ENCODE data around the gene MFAP3L. TPM values are rescaled to one million over a fixed set of nuclear protein-coding genes. Genes with fewer than 3 reads are reported as not detected.

The MFAP3L gene
- total RNA-seq, 4 donors from 2014 or later: 5.5 to 9.3 (median 8.3) TPM

GRCh38 chr4:170058826-170059225 is 32.6 kb upstream of the MFAP3L start:
- 40 to 70% methylated on average over 2 of the region's 2 CpGs for WGBS, 2 donors (ENCODE audit: low coverage in 1 of 2)
- no peaks in the 10 kb centered on the region for H3K27me3 ChIP-seq
- H3K4me1 ChIP-seq: no peaks in the 10 kb centered on the region
- peaks cover 0 to 43% of the 10 kb centered on the region in 2 donors for H3K36me3 ChIP-seq
- no peak overlapping the region for H3K4me3 ChIP-seq
- H3K9me3 ChIP-seq: no peaks in the 10 kb centered on the region
- ATAC-seq: no peak
- TF ChIP-seq POLR2AphosphoS5 (IDR thresholded peaks at IDR 0.05) (no peak), EP300 (IDR thresholded peaks at IDR 0.05) (no peak), CTCF (IDR thresholded peaks at IDR 0.05) (no peak), POLR2A (IDR thresholded peaks at IDR 0.05) (no peak)
- no peak overlapping the region for H3K27ac ChIP-seq

GRCh38 chr4:170057866-170058265 is 31.7 kb upstream of the MFAP3L start:
- Histone ChIP-seq H3K27me3 (no peaks in the 10 kb centered on the region), H3K36me3 (peaks cover 0 to 33% of the 10 kb centered on the region in 2 donors), H3K9me3 (no peaks in the 10 kb centered on the region), H3K4me1 (no peaks in the 10 kb centered on the region), H3K4me3 (no peak overlapping the region), H3K27ac (no peak overlapping the region)
- ATAC-seq: no peak
- no peak for TF ChIP-seq POLR2AphosphoS5 (IDR thresholded peaks at IDR 0.05)
- no peak for TF ChIP-seq POLR2A (IDR thresholded peaks at IDR 0.05)
- no peak for TF ChIP-seq CTCF (IDR thresholded peaks at IDR 0.05)
- no peak for TF ChIP-seq EP300 (IDR thresholded peaks at IDR 0.05)
- whole genome bisulfite sequencing, 2 donors (ENCODE audit: low coverage in 1 of 2): 40 to 61% methylated on average over 4 of the region's 4 CpGs

GRCh38 chr4:170052919-170053318 is 26.7 kb upstream of the MFAP3L start:
- WGBS, 2 donors (ENCODE audit: low coverage in 1 of 2): 75 to 77% methylated on average over 5 of the region's 5 CpGs
- no peak for ATAC-seq
- no peaks in the 10 kb centered on the region for H3K9me3 ChIP-seq
- no peak overlapping the region for H3K4me3 ChIP-seq
- no peak overlapping the region for H3K27ac ChIP-seq
- peaks cover 0 to under 1% of the 10 kb centered on the region in 2 donors for H3K36me3 ChIP-seq
- no peaks in the 10 kb centered on the region for H3K4me1 ChIP-seq
- peaks cover 11% of the 10 kb centered on the region for H3K27me3 ChIP-seq
- TF ChIP-seq CTCF (IDR thresholded peaks at IDR 0.05) (no peak), POLR2A (IDR thresholded peaks at IDR 0.05) (no peak), EP300 (IDR thresholded peaks at IDR 0.05) (no peak), POLR2AphosphoS5 (IDR thresholded peaks at IDR 0.05) (no peak)

GRCh38 chr4:170051402-170051801 is 25.2 kb upstream of the MFAP3L start:
- H3K36me3 ChIP-seq: no peaks in the 10 kb centered on the region
- peaks cover 11% of the 10 kb centered on the region for H3K27me3 ChIP-seq
- TF ChIP-seq EP300 (IDR thresholded peaks at IDR 0.05): no peak
- no peak for TF ChIP-seq POLR2AphosphoS5 (IDR thresholded peaks at IDR 0.05)
- no peak for TF ChIP-seq CTCF (IDR thresholded peaks at IDR 0.05)
- no peak overlapping the region for H3K27ac ChIP-seq
- 71 to 84% methylated on average over 1 to 2 of the region's 2 CpGs for WGBS, 2 donors (ENCODE audit: low coverage in 1 of 2)
- ATAC-seq: no peak
- no peak overlapping the region for H3K4me3 ChIP-seq
- H3K9me3 ChIP-seq: no peaks in the 10 kb centered on the region
- H3K4me1 ChIP-seq: no peaks in the 10 kb centered on the region

GRCh38 chr4:170049766-170050165 is 23.6 kb upstream of the MFAP3L start:
- Histone ChIP-seq H3K4me3 (no peak overlapping the region), H3K9me3 (no peaks in the 10 kb centered on the region), H3K4me1 (no peaks in the 10 kb centered on the region), H3K27ac (no peak overlapping the region), H3K36me3 (no peaks in the 10 kb centered on the region), H3K27me3 (peaks cover 11% of the 10 kb centered on the region)
- no peak for ATAC-seq
- WGBS, 2 donors (ENCODE audit: low coverage in 1 of 2): 60 to 62% methylated on average over 6 of the region's 6 CpGs
- TF ChIP-seq POLR2A (IDR thresholded peaks at IDR 0.05): no peak
- no peak for TF ChIP-seq POLR2AphosphoS5 (IDR thresholded peaks at IDR 0.05)
- TF ChIP-seq CTCF (IDR thresholded peaks at IDR 0.05): no peak
- TF ChIP-seq EP300 (IDR thresholded peaks at IDR 0.05): no peak
